Retinal pigment epithelial cell (primary cell): Measurements from ENCODE around the gene IDH2.

Experiments
- DNase-seq: peaks from one replicate; pipeline ENCODE4 v3.0.0-alpha.2; 2010; ENCODE audit warnings: low read depth
- H3K4me3 ChIP-seq: 2 replicates; pipeline ENCODE4 v1.5.1; 2011; ENCODE audit warnings: mild to moderate bottlenecking, low read length, control low read depth, moderate library complexity
- TF ChIP-seq, protein P1 (sequence below): conservative IDR thresholded peaks from 2 replicates; pipeline ENCODE4 v1.5.1; 2011; ENCODE audit warnings: low read depth, low read length, control low read depth, inconsistent platforms

IDH2 gene

GRCh38 chr15:90082140-90082715 is 20.0 kb downstream of the IDH2 start:
- TF ChIP-seq, protein P1, sequence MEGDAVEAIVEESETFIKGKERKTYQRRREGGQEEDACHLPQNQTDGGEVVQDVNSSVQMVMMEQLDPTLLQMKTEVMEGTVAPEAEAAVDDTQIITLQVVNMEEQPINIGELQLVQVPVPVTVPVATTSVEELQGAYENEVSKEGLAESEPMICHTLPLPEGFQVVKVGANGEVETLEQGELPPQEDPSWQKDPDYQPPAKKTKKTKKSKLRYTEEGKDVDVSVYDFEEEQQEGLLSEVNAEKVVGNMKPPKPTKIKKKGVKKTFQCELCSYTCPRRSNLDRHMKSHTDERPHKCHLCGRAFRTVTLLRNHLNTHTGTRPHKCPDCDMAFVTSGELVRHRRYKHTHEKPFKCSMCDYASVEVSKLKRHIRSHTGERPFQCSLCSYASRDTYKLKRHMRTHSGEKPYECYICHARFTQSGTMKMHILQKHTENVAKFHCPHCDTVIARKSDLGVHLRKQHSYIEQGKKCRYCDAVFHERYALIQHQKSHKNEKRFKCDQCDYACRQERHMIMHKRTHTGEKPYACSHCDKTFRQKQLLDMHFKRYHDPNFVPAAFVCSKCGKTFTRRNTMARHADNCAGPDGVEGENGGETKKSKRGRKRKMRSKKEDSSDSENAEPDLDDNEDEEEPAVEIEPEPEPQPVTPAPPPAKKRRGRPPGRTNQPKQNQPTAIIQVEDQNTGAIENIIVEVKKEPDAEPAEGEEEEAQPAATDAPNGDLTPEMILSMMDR, result no peak
- DNase-seq, result no peak
- H3K4me3 ChIP-seq, result no peak overlapping the region

DNA sequence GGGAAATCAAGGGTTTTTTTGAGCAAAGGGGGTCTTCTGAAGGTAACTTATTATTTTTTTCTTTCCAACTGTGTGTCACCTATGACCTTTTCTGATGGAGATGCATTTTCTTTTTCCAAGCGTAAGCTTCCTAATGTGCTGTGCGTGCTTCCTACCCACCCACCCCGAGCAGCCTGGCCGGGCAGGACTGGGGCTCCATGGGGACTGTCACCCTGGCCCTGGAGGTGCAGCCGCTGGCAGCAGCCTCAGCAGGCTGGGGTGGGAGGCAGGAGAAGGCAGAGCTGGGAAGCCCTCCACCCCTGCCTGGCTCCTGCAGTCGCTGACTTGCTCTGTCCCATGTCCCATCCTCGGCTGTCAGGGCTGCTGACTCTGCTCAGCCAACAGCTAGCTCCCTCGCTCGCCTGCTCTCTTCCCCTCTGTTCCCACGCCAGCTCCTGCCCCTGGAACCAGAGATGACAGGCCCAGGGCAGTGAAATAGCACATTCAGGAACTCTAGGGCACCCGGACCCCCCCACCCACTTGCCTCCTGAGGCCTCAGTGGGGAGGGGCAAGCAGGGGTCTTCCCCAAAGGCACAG is 21.4 kb downstream of the IDH2 start:
- no peak for DNase-seq
- TF ChIP-seq, protein P1, result no peak
- H3K4me3 ChIP-seq, result no peak overlapping the region

DNA sequence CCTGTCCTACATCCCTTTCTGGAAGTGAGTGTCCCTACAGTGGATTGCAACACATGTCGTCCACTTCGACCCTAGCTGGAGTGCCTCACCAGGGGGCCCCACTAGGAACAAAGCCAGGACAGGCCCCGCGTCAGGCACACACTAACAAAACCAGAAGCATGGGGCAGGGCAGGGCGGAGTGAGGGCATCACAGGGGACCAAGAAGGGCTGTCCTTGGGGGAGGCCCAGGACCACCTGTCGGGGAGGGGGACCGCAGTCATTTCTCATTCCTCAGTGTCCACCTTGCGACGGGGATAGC is 21.9 kb downstream of the IDH2 start:
- DNase-seq, result no peak
- TF ChIP-seq, protein P1, result no peak
- no peak overlapping the region for H3K4me3 ChIP-seq

DNA sequence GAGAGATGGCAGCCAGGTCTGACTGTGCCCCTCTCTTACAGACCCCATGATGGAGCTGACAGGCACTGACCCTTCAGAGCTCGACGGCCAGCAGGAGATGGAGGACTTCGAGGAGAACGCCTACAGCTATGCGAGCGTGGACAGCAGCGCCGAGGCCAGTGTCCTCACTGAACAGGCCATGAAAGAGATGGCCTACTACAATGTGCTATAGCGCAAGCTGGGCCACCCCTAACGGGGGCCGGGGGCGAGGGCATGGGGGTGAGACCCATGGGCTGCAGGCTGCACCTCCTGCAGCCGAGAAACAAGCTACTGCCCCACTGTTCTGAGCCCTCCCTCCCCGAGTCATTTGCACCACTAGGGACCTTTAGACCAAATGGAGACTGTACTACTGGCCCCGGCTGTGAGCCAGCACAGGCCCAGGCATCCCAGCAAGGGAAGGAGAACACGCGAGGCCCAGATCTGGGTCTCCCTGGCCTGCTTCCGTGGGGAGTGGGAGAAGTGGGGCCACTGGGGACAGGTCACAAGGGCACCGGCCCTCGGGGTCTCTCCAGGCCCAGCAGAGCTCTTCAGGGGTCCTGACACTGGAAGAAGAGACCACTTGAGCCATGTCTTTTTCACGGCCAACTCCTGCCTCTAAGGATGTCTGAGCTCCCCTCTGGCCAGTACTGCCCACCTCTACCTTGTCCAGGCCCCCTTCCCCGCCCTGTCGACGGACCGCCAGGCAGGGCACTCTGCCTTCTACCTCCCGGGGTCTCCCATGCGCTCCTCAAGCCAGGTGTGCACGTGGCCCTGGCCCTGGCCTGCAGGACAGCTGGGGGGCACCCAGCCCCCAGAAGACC is 22.4 kb downstream of the IDH2 start:
- no peak overlapping the region for H3K4me3 ChIP-seq
- TF ChIP-seq, protein P1, result no peak
- DNase-seq, result no peak

DNA sequence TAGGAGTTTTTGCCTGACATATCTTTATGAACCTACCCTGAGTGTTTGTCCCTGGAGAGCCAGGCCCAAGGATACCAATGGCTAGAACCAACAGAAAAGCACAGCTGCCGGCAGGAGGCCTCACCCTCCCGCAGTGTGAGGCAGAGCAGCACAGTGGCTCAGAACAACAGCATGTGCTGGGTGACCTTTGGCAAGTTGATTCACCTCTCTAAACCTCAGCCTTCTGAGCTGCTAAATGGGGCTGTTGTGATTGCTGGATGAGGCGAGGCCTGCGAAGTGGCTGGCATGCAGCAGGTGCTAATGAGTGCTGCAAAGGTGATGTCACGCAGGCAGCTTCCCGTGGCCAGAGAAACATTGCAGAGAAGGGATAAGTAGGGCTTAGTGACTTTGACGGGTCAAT is 23.3 kb downstream of the IDH2 start:
- TF ChIP-seq, protein P1, result no peak
- H3K4me3 ChIP-seq, result no peak overlapping the region
- DNase-seq, result no peak

DNA sequence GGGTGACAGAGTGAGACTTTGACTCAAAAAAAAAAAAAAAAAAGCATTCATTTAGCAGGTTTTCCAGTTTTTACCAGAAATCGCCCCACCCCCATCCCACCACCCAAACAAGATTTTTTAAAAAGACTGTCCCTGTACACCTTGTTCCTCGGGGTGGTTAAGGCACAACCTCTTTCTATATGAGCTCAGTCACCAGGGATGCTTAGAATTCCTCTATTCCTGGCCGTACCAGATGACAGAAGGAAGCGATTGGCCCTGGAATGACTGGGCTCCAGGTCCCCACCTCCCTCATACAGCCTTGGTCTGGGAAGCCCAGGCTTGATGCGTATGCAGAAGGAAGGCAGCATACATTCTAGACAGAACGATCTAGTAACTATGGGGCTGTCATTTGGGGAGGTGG is 25.6 kb downstream of the IDH2 start:
- no peak overlapping the region for H3K4me3 ChIP-seq
- no peak for DNase-seq
- TF ChIP-seq, protein P1, result no peak
